HG03097 (cell line): ENCODE measurements around the gene GSTK1.
A peak's percentile ranks its signal among the peaks of the same experiment; 100 is the strongest.
"Not testable (repeated sequence)": the region's sequence is repeated elsewhere in the genome, so short reads cannot be mapped to it uniquely, and the experiment has no call there.

Source experiments
- ATAC-seq: cut with Tn5 transposase; IDR thresholded peaks from one replicate; pipeline ENCODE4 v1.9.1; 2021; ENCODE audit not compliant: unreplicated experiment, low FRiP score

The GSTK1 gene

DNA sequence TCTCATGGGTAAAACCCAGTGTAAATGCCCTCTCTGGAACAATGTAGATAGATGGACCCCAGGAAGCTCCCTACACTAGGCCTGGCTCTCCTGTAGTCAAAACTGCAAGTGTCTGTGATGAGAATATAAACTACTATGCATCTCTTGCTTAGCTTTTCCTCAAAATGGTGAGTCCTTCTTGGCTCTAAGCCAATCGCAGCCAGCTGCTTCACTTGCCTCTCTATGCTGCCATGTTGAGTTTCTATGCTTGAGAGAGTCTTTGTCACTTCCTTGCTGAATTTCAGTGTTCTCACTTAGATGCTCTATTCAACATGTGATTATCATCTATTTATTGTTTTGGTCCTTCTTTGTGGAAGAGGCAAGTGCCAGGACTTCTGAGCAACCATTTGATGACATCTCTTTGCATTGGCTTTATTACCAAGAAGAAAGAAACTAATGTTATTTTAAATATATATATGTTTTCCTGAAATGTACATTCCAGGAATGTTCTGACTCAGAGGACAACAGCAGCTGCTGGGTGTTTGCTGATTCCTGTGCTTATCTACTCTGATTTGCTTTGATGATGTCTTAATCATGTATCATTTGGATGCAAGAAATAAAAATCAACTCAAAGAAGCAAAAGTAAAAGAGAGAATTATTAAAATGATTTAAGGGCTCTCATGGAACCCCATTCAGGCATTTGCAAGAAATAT is 24.8 kb upstream of the GSTK1 start:
- ATAC-seq = no peak

- no peak for ATAC-seq
Measured at GRCh38 chr7:143239813-143240212, 23.4 kb upstream of the GSTK1 start.

- ATAC-seq = peak; percentile 85
Measured at GRCh38 chr7:143240291-143241168, 22.7 kb upstream of the GSTK1 start.

GRCh38 chr7:143242306-143242705 is 20.9 kb upstream of the GSTK1 start:
- ATAC-seq = no peak

- ATAC-seq = no peak
Measured at GRCh38 chr7:143243111-143243510, 20.1 kb upstream of the GSTK1 start.

DNA sequence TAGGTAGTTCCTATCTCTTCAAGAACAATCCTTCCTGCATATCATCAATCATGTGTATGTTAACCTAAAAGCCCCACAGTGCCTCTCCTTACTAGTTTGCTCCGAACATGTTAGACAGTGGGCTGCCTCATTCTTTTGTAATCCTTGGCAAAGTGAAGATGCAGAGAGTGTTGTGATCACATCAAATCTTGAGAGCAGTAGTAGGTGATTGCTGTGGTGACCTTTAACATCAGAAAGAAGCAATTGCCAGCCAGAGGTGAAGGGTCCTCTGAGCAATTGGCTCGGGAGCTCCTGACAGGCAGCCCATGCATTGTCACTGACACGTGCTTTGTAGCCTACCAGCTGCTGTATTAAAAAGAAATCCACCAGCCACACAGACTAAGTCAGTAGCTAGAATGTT is 19.6 kb upstream of the GSTK1 start:
- ATAC-seq = no peak

DNA sequence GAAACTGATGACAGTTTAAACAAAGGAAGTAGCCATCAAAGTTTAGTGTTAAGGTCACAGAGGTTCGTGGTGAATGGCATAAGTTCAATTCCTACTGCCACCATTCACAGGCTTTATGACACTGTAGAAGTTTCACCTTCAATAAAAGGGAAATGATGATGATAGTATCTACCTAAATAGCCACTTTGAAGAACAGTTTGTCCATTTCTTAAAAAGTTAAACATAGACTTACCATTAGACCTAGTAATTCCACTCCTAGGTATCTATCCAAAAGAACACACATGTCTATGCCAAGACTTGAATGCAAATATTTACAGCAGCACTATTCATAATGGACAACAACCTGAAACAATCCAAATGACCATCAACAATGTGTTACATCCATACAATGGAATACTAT is 18.9 kb upstream of the GSTK1 start:
- ATAC-seq = no peak

GRCh38 chr7:143245123-143245522 is 18.1 kb upstream of the GSTK1 start:
- ATAC-seq = no peak

DNA sequence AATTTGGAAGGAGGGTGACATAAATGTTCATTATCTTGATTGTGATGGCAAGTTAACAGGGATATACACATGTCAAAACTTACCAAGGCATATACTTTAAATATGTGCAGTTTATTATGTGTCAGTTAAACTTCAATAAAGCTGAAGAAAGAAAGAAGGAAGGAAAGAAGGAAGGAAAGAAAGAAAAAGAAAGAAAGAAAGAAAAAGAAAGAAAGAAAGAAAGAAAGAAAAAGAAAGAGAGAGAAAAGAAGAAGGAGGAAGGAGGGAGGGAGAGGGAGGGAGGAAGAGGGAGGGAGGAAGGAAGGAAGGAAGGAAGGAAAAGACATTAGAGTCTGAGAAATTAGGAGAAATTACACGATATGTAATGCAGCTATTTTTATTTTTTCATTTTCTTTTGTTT is 15.9 kb upstream of the GSTK1 start:
- ATAC-seq = no peak

GRCh38 chr7:143248761-143249354 is 14.4 kb upstream of the GSTK1 start:
- ATAC-seq = no peak

DNA sequence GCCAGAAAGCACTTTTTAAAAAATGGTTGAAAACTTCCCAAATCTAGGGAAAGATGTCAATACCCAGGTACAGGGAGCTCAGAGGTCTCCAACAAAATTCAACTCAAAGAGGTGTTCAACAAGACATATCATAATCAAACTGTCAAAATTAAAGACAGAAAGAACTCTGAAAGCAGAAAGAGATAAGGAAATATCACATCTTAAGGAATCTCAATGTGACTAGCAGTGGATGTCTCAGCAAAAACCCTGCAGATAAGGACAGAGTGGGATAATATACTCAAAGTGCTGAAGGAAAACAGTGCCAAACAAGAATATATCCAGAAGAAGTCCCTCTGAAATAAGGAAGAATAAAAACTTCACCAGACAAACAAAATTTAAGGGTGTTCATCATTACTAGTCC is 13.0 kb upstream of the GSTK1 start:
- no peak for ATAC-seq

DNA sequence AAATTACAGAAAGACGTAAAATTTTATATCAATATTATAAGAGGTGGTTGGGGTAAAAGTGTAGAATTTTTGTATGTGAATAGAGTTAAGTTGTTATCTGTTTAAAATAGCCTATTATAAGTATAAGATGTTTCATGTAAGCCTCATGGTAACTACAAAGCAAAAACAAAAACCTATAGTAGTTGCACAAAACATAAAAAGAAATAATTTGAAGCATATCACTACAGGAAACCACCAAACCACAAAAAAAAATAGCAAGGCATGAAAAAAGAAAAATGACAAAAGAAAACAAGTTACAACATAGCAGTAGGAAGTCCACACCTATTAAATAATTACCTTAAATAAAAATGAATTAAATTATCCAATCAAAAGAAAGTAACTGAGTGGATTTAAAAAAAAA is 12.4 kb upstream of the GSTK1 start:
- ATAC-seq = no peak

DNA sequence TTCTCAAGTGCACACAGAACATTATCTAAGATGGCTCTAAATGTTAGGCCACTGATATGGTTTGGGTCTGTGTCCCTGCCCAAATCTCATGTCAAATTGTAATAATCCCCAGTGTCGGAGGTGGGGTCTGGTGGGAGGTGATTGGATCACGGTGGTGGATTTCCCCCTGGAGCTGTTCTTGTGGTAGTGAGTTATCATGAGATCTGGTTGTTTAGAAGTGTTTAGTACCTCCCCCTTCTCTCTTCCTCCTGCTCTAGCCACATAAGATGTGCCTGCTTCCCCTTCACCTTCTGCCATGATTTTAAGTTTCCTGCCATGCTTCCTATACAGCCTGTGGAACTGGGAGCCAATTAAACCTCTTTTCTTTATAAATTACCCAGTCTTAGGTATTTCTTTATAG is 11.2 kb upstream of the GSTK1 start:
- ATAC-seq = no peak

GRCh38 chr7:143255564-143255963 is 7.7 kb upstream of the GSTK1 start:
- no peak for ATAC-seq

GRCh38 chr7:143256325-143256724 is 6.9 kb upstream of the GSTK1 start:
- ATAC-seq = no peak

GRCh38 chr7:143256932-143257331 is 6.3 kb upstream of the GSTK1 start:
- ATAC-seq = peak; percentile 54

- no peak for ATAC-seq
Measured at GRCh38 chr7:143257501-143257900, 5.7 kb upstream of the GSTK1 start.

DNA sequence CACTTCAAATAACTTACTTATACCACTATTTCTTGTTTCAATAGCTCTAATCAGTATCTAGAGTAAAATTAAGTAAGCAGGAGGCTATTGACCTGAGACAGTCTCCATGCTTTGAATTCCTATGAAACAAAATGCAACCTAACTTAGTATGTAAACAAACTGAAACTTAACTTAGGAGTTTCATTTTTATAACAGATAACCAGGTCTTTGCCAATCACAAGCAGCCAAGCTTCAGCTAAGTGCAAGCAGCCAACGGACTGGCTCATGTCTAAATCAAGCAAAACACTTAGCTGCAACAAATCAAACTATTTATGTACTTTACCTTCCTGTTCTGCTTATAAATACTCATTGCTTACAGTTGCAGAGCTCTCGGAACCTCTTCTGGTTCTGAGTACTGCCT is 4.4 kb upstream of the GSTK1 start:
- peak; percentile 49 for ATAC-seq

GRCh38 chr7:143259765-143260164 is 3.5 kb upstream of the GSTK1 start:
- no peak for ATAC-seq

DNA sequence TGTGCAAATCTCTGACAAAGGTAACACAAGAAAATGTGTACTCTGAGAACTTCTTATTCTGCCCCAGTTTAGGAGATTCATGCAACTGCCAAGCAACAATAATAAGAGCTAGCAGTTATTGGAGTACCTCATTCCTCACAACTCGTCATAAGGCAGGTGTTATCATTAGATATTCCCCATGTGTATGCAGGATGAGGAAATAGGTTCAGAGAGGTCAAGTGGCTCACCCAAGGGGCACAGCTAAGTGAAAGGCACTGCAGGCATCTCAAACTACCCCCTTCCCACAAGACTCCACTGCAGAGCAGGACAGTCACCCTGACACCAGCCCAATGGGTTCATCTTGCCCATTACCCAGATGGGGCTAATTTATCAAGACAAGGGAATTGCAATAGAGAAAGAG is 1.3 kb upstream of the GSTK1 start:
- no peak for ATAC-seq

DNA sequence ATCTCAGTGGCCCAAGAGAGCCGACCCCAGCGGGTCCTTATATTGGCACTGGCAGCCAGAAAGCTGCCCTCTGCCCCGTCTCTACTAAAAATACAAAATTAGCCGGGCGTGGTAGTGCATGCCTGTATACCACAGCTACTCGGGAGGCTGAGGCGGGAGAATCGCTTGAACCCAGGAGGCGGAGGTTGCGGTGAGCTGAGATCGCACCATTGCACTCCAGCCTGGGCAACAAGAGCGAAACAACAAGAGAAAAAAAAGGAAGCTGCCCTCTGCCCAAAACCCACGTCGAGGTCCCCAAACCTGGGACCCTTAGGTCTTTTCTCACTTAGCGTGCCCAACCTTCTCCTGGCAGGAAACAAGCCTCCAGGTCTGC is 941 bp downstream of the GSTK1 start:
- not testable (repeated sequence) for ATAC-seq
